Activated CD4-positive, alpha-beta T cell treated with anti-CD3 and anti-CD28 coated beads, Interleukin-10, Interleukin-2, amounts not matched to agents 100 ng/mL and 50 ng/mL, durations not matched to agents 16 hours and 8 hours (primary cell): ENCODE measurements around the gene POLR1B.
"Not testable (repeated sequence)": the region's sequence is repeated elsewhere in the genome, so short reads cannot be mapped to it uniquely, and the experiment has no call there.

Experiments
- DNase-seq: peaks from one replicate; pipeline ENCODE4 v3.0.0-alpha.2; 2020

The POLR1B gene

DNA sequence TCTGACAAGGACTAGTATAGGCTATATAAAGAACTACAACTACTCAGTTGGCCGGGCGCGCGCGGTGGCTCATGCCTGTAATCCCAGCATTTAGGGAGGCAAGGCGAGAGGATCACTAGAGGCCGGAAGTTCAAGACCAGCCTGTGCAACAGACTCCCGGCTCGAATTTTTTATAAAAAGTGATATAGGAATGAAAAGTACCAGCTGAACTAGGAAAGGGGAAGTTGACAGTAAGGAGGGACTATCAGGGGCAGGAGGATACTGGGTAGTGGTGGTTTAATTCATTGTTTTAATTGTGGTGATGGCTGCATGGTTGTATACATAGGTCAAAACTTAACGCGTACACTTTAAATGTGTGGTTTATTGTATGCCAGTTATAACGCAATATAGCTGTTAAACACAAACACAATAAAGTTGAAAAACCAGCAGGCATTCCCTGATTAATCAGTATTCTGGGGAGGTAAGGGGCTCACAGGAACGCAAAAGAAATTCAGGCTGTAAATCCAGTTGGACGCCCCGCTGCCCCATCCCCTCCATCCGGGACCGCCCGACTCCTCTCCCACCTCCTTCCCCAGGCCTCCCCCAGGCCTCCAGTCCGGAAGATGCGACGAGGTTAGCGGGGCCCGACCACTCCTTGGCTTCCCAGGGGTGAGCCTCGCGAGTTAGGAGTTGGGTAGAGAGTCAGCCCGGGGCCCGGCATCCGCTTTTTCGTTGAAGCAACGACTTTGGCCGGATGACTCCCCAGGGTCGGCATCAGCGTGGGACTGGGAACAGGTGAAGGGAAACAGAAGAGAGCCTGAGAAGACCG lies 746 bp upstream of the POLR1B start:
- peak; percentile 78 for DNase-seq

DNA sequence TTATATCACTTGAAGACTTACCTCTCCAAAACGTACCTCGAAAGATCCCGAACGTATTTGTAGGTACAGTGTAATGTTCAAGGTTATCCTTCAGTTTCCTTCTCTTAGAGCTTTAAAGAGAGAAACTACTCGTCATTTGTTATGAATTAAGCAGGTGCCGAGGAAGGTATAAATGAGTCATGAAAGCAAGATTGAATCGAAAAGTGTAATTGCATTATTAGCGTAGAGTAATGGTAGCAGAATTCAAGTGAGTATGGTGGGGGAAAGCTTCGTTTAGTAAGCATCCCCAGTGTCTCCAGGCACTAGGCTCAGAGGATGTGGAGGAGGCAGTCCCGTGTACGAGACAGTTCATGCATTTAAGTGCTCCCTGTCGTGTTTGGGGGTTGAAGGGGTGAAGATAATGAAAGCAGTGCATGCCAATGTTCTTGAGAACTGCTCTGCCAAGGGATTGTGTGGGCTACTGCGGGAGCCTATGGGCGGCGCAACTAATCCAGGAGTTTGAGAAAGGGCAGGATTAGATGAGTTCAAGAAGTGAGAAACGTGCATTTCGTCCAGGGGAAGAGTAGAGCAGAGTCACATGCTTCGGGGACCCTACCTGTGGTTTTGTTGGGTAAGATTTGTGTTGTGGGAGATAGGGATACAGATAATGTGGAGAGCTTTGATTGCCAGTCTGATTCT lies 858 bp downstream of the POLR1B start:
- peak; percentile 30 for DNase-seq

DNA sequence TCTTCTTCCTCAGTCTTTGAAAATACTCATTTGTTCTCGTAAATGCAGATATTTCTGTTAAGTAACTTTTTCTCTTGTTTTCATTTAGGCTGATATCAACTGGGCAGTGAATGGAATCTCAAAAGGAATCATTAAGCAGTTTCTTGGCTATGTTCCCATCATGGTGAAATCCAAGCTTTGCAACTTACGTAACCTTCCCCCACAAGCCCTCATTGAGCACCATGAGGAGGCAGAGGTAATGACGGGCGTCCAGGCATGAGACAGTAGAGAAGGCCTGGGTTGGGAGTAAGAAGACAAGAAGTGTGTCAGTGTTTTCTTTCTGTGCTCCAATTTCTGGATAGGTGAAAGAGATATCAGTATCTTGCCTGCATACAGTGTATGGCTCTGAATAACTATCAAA lies 5.1 kb downstream of the POLR1B start:
- DNase-seq, result no peak

DNA sequence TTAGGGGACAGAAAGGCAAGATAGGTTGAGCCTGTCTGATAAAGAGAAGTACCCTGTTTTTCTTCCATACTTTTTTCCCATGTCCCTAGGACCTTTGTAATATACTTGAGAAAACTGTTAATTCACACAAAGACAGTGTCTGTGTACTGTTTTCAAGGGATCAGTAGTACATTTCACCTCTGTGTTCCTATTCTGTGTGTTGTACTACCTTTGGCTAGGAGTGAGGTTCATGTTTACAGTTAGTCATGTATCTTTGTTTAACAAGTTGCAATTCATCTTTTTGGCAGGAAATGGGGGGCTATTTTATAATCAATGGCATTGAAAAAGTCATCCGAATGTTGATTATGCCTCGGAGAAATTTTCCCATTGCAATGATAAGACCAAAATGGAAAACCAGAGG lies 6.7 kb downstream of the POLR1B start:
- no peak for DNase-seq

DNA sequence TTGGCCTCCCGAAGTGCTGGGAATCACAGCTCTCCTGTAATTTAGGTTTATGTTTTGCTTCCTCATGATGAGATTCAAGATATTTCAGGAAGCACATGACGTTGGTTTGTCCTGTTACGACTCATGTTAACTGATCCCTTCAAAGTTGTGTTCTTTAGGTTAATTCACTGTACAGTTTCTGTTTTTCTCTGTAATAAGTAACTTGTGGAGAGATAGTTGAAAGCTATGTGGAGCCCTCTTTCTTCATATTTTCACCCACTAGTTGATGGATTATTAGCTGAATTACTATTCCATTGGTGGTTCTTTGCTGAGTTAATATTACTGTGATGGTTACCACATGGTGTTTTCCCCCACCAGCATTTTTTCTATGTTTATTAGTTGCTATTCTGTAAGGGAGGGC lies 23.8 kb downstream of the POLR1B start:
- peak; percentile 47 for DNase-seq

DNA sequence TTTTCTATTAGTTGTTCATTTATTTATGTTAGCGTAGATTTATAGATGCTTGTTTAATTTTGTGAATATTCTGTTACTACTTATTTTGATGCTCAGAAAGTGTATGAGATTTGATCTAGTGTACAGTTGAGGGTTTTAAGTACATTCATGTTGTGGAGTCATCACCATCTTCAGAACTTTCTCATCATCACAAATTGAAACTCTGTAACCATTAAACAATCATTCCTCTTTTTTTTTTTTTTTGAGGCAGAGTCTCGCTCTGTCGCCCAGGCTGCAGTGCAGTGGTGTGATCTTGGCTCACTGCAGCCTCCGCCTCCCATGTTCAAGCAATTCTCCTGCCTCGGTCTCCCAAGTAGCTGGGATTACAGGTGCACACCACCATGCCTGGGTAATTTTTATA lies 24.2 kb downstream of the POLR1B start:
- DNase-seq, result not testable (repeated sequence)

DNA sequence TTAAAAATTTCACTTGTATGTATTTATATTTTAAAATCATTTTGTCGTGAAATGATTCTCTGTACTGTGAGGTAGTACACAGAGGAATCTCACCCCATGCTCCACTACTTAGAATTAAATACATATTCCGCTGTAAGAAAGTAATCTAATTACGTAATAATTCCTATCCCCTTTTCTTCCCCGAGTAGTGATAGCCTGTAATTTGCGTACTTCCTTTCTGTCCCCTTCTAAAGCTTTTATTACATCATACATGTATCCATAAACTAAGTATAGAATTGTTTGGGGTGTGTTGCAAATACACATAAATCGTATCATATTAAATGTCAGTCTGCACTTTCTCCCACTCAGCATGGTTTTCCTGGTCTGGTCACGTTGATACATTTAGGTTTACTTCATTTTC lies 29.7 kb downstream of the POLR1B start:
- DNase-seq, result no peak

DNA sequence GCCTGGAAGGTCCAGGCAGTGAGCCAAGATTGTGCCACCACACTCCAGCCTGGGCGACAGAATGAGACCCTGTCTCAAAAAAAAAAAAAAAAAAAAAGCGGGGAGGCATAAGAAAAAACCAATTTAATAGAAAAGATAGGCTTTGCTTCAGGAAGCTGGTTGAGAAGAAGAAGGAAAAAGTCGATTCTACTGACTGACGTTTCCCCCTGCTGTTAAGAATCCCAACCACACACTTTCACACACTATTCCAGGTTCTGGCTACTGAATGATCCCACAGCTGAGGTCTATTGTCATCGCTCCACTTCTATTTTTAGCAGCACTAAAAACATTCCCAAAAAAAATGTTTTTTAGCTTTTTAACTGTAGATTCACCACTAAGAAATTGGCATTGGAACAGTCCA lies 35.5 kb downstream of the POLR1B start:
- no peak for DNase-seq

DNA sequence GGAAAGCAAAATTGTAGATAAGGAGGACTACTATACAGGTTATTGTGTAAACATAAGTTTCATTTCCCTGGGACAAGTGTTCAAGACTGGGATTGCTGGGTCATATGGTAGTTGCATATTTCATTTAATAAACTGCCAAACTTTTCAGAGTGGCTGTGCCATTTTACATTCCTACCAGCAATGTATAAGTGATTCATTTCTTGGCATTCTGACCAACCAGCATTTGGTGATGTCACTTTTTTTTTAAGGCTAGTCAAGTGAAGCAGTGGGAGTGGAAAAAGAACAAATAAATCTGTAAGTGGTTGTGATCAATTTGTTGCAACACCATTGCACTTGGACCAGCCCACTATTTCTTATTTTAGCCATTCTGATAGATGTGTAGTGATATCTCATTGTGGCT lies 37.0 kb downstream of the POLR1B start:
- peak; percentile 10 for DNase-seq

DNA sequence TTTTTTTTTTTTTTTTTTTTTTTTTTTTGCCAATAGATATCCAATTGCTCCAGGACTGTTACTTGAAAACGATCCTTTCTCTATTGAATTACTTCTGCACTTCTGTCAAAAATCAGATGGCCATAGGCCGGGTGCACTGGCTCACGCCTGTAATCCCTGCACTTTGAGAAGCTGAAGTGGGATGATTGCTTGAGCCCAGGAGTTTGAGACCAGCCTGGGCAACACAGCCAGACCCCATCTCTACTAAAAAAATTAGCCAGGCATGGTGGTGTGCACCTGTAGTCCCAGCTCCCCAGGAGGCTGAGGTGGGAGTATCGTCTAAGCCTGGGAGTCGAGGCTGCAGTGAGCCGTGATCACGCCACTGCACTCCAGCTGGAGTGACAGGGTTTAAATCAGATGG lies 37.8 kb downstream of the POLR1B start:
- DNase-seq, result no peak

DNA sequence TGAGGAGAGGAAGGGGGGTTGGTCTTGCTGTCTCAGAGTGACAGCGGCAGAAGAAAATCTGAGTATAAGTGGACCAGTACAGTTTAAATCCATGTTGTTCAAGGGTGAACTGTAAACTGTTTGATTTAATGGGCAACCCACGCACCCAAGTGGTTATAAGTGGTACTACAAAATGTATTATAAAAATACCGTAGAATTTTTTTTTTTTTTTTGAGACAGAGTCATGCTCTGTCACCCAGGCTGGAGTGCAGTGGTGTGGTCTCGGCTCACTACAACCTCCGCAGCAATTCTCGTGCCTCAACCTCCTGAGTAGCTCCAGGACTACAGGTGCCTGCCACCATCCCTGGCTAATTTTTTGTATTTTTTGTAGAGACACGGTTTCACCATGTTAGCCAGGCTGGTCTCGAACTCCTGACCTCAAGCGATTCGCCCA lies 40.1 kb downstream of the POLR1B start:
- peak; percentile 71 for DNase-seq

DNA sequence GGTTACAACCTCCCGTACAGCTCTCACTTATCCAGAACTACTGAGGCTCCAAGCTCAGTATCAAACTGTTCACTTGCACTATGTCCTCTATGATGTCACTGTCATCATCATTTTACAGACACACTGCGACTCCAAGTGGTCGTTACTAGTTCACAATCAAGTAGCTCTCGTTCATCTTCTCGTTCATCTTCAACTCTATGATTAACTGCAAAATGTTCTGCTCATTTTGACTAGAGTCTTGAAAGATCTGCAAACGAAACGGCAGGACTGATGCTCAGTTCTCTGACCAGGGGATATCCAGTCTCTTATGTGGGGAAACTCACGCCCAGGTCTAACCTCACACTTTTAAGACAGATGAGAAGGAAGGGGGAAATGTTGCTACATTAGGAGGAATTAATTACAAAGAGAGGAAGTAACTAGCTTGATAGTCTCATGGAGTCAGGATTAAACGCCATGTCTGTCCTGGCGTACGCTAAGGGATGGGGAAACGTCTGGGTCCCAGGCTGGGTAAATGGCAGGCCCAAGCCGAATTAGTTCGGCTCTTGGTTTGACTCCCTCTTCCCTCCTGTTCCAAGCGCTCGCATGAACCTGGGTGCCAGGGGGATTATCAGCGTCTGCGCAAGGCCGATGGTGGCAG lies 41.4 kb downstream of the POLR1B start:
- peak; percentile 19 for DNase-seq

DNA sequence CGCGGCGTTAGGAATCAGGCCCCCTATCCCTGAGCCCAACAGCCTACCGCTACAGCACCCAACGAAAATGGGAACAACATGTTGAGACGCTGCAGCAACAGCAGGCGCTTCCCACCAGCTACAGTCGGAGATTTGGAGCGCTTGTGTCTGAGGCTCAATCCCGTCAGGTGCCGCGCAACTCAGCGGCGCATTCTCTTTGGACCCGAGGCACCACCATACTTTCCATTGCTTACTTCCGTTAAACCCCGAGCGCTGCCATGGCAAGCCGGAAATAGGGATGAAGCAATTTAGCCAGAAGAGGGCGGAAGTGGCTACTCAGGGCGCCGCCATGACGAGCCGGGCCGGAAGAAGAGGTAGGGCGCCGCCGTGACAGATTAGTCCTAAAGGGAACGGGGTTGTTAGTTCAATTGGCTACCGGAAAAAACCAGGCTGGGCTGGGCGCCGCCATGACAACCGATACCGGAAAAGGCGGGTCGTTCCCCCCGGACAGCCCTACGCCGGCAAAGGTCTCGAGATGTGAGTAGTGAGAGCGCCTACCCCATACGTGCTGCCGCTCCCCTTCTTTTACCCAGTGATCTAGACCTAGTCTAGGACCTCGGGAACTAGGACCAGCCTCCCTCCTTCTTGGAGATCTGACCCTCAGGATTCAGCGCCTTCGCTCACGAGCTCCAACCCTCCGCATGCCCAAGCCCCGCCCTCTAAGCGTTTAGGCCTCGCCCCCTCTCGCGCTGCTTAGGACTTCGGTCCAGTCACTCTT lies 42.0 kb downstream of the POLR1B start, which contains the start of gene CHCHD5:
CHCHD5 (plus strand) TSS at position 476 of the 757 bp plus-strand sequence; CDS start at position 515, 39 bp downstream.
- DNase-seq, result peak; percentile 98

DNA sequence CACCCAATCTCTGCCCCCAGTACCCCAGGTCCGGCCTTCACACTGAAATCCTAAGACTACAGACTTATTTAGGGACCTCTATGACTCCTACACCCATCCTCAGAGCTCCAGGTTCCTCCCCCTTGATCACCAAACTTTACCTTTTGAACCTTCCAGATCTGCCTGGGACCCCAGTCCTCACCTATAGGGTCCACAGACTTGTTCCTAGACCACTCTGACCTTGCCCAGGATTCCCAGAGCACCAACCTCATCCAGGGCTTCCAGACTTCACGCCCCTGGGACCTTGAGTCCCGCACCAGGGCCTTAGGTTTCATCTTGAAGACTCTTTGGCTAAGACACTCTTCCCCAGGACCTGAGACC lies 42.6 kb downstream of the POLR1B start:
- no peak for DNase-seq

DNA sequence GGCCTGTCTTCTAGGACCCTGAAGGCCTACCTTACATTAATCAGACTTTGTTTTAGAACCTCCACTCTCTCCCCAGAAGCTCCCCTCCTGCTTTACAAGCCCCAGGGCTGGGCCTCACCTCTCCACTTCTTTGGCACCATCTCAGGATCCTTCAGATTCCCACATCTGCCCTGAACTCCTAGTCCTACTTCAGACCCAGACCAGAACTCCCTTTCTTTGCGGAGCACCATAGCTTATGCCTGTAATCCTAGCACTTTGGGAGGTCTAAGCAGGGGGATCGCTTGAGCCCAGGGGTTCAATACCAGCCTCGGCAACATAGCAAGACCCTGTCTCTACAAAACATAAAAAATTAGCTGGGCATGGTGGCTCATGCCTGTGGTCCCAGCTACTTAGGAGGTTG lies 43.1 kb downstream of the POLR1B start:
- DNase-seq, result no peak

DNA sequence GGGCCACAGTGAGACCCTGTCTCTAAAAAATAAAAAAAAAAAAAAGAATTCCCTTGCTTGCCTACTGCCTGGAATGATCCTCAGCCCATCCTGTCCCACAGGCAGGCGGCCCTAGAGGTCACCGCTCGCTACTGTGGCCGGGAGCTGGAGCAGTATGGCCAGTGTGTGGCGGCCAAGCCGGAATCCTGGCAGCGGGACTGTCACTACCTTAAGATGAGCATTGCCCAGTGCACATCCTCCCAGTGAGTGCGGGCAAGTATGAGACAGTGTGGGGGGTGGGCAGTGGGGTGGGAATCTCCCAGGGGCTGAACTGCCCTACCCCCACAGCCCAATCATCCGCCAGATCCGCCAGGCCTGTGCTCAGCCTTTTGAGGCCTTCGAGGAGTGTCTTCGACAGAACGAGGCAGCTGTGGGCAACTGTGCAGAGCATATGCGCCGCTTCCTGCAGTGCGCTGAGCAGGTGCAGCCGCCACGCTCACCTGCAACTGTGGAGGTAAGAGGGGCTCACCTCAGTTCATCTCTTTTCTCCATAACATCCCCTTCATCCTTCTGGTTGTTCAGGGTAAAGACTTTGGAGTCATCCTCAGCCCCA lies 43.7 kb downstream of the POLR1B start:
- no peak for DNase-seq

DNA sequence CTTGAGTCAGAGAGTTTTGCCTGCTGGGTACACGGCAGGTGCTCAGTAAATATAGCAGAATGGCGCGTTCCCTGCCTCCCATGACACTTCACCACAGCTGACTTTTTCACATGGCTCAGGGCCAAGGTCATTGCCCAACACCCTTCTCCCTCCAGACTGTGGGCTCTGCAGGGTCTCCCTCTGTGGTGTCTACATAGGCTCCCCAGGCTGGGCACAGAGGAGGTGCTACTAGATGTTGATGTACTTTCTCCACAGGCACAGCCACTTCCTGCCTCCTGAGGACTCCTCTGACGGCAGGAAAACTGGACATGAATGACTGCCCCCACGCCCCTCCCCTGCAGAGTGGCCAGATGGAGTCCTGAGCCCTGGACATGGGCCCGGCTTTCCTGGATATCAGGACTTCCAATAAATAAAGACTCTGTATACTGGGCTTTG lies 46.4 kb downstream of the POLR1B start:
- no peak for DNase-seq

DNA sequence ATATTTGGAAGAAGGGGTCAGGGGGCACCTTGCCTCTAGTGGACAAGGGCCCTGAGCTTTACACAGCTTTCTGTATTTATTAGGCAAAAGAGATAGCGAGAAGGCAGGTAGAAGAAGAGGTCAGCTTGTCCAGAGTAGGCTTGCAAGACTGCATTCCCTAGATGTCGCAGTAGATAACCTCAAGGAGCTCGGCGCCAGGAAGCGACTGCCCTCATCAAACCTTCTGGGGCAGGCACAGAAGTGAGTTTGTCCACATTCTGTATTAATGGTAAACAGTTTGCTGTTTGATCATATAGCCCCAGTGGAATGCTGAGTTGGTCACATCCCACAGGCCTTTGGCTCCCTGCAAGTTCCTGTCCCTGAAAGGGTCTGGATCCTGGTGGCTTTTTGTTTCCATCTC lies 49.1 kb downstream of the POLR1B start:
- no peak for DNase-seq

DNA sequence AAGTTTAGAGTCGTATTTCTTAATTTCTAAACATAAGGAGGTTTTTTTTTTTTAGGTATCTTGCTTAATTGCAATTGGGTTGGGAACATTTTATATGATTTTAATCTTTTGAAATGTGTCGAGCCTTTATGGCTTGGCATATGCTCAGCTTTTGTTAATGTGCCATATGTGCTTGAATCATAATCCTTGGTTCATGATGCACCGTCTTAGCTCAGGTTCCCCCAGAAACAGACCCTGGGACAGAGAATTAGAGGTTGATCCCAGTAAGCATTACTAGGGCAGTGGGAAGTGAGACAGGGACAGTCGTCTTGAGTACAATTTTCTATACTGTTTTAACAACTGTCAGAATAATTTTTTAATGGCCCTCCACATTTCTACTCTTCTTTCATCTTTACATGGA lies 51.5 kb downstream of the POLR1B start:
- no peak for DNase-seq

DNA sequence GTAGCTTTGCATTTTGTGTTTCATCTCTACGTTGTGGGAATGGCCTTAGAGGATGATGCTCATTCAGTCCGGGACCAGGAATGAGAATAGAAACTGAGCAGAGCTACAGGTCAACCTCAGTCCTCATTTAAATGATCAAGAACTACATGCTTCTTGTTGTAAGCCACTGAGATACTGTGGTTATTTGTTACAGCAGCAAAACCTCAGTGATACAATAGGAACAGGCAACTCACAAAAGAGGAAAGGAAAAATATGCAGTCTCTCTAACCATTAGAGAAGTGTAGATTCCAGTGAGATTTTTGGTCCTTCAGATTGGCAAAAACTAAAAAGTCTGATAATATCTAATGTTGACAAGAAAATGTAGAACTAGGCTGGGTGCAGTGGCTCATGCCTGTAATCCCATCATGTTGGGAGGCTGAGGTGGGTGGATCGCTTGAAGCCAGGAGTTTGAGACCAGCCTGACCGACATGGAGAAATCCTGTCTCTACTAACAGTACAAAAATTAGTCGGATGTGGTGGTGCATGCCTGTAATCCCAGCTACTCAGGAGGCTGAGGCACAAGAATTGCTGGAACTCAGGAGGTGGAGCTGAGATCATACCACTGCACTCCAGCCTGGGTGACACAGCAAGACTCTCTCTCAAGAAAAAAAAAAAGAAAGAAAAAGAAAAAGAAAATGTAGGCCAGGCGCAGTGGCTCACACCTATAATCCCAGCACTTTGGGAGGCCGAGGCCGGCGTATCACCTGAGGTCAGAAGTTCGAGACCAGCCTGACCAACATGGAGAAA lies 55.5 kb downstream of the POLR1B start:
- DNase-seq, result no peak

DNA sequence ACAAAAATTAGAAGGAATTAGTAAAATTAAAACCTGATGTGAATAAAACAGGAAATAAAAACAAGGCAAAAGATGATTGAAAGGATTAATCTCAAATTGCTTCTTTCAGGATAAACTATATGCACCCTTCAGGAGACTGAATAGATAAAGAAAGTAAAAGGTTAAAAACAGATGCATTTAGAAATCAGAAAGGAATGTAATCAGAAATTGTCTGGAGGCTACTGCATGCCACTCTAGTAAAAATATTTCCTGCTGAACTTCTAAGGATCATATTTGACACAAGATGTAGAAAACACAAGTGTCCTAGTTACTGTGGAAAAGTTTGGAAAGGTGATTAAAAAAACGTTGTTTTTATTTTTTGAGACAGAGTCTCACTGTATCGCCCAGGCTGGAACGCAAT lies 58.4 kb downstream of the POLR1B start:
- no peak for DNase-seq

DNA sequence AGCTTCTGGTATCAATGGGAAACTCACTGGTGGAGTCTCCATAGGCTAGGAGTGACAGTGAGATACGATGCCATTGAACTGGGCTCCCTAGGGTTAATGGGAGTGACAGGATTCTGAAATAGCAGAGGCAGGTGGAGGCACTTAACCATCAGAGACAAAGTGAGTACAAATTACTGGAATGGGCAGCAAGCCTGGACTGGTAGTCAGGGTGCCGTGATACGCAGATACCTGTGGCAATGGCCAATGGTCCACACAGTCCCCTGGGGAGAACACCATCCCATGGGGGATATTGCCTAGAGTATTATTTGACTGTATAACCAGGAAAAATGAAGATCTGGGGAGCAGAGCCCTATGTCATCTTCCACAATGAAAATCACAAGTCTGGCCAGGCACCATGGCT lies 59.5 kb downstream of the POLR1B start:
- no peak for DNase-seq
